ENCODE measurements around the gene INTS6. TPM values are rescaled to one million over a fixed set of nuclear protein-coding genes. Genes with fewer than 3 reads are reported as not detected.

INTS6 gene
- total RNA-seq, 1 experiment from 2014 or later, result 45.5 TPM

DNA sequence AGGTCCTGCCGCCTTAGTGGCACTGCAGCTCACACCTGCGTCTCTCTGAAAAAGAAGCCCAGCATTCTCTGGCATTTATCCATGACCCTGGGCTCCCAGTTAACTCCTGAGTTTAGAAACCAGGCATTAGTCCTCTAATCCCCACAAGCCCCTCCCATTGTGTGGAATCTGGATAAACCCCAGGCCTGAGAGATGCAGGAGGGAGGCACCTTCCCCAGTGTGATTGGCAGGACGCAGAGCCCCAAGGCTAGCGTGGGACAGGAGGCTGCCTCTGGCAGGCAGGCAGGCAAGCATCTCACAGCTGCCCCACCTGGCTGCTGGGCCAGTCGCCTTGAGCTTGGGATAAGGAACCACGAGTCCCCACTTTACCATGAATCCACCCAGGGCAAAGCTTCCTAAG is 124.3 kb downstream of the INTS6 start:
- no peaks in the 10 kb centered on the region for H3K36me3 ChIP-seq (ENCODE audit: low read depth)
- no peaks in the 10 kb centered on the region; the same call in 1 of the 2 replicates for H3K9me2 ChIP-seq (ENCODE audit: insufficient read depth)
- no peak overlapping the region for H2AFZ ChIP-seq
- POLR2A ChIA-PET (ENCODE audit: unreplicated experiment), result no interaction called here
- no peaks in the 10 kb centered on the region for H3K79me2 ChIP-seq (ENCODE audit: low read depth)
- intact Hi-C loops (cut with micrococcal nuclease; ENCODE audit: unreplicated experiment), result no loop called here
- no peaks in the 10 kb centered on the region for H3F3A ChIP-seq (ENCODE audit: insufficient read depth, low read depth)
- no peak for DNase-seq
- peaks cover 3% of the 10 kb centered on the region for H3K27me3 ChIP-seq (ENCODE audit: insufficient read depth, low read depth)
- H4K20me1 ChIP-seq (ENCODE audit: insufficient read depth), result no peaks in the 10 kb centered on the region
- no peaks in the 10 kb centered on the region for H3K4me1 ChIP-seq (replicated peaks; ENCODE audit: insufficient read depth)
- TF ChIP-seq, protein P1, sequence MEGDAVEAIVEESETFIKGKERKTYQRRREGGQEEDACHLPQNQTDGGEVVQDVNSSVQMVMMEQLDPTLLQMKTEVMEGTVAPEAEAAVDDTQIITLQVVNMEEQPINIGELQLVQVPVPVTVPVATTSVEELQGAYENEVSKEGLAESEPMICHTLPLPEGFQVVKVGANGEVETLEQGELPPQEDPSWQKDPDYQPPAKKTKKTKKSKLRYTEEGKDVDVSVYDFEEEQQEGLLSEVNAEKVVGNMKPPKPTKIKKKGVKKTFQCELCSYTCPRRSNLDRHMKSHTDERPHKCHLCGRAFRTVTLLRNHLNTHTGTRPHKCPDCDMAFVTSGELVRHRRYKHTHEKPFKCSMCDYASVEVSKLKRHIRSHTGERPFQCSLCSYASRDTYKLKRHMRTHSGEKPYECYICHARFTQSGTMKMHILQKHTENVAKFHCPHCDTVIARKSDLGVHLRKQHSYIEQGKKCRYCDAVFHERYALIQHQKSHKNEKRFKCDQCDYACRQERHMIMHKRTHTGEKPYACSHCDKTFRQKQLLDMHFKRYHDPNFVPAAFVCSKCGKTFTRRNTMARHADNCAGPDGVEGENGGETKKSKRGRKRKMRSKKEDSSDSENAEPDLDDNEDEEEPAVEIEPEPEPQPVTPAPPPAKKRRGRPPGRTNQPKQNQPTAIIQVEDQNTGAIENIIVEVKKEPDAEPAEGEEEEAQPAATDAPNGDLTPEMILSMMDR (conservative IDR thresholded peaks at IDR 0.05), result no peak
- TF ChIP-seq EZH2 (IDR thresholded peaks at IDR 0.05; ENCODE audit: low read depth), result no peak
- no TSS peak for BruUV-seq (replicated peaks)
- H3K4me3 ChIP-seq, result no peak overlapping the region
- no peak overlapping the region for H3K4me2 ChIP-seq
- H3K27ac ChIP-seq, result no peak overlapping the region
- H3K9me3 ChIP-seq (ENCODE audit: insufficient read depth, low read depth), result no peaks in the 10 kb centered on the region
- CTCF ChIA-PET, result no interaction called here

DNA sequence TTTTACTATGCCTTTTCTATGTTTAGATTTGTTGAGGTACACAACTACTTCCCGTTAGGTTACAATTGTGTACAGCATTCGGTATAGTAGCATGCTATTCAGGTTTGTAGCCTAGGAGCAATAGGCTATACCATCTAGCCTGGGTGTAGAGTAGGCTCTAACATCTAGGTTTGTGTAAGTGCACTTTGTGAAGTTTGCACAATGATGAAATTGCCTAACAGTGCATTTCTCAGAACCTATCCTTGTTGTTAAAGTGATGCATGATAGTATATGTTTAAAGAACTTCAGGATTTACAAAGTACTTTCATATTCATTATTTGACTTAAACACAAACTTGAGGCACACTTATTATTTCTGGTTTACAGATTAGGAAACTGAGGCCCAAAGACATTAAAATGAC is 124.9 kb downstream of the INTS6 start:
- ChIA-PET POLR2A (ENCODE audit: unreplicated experiment) (no interaction called here), CTCF (no interaction called here)
- Histone ChIP-seq H3K4me1 (replicated peaks; ENCODE audit: insufficient read depth) (no peaks in the 10 kb centered on the region), H3K27ac (no peak overlapping the region), H3F3A (ENCODE audit: insufficient read depth, low read depth) (no peaks in the 10 kb centered on the region), H3K79me2 (ENCODE audit: low read depth) (no peaks in the 10 kb centered on the region), H3K36me3 (ENCODE audit: low read depth) (no peaks in the 10 kb centered on the region), H3K9me3 (ENCODE audit: insufficient read depth, low read depth) (no peaks in the 10 kb centered on the region), H3K27me3 (ENCODE audit: insufficient read depth, low read depth) (peaks cover 3% of the 10 kb centered on the region), H3K4me3 (no peak overlapping the region), H2AFZ (no peak overlapping the region), H4K20me1 (ENCODE audit: insufficient read depth) (no peaks in the 10 kb centered on the region), H3K4me2 (no peak overlapping the region), H3K9me2 (ENCODE audit: insufficient read depth) (no peaks in the 10 kb centered on the region; the same call in 1 of the 2 replicates)
- no peak for DNase-seq
- TF ChIP-seq, protein P1 (conservative IDR thresholded peaks at IDR 0.05), result no peak
- no peak for TF ChIP-seq EZH2 (IDR thresholded peaks at IDR 0.05; ENCODE audit: low read depth)
- intact Hi-C loops (cut with micrococcal nuclease; ENCODE audit: unreplicated experiment), result no loop called here
- no TSS peak for BruUV-seq (replicated peaks)

DNA sequence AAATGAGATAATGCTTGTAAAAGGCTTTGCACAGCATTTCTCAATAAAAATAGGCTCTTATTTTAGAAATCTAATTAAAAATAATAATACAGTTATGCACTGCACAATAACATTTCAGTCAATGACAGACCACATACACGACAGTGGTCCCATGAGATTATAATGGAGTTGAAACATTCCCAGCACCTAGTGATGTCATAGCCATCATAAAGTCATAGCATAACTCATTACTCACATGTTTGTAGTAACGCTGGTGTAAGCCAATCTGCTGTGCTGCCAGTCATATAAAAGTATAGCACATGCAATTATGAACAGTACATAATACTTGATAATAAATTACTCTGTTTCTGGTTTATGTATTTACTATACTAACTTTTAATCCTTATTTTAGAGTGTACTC is 126.1 kb downstream of the INTS6 start:
- no peak overlapping the region for H3K4me3 ChIP-seq
- H3K27ac ChIP-seq, result no peak overlapping the region
- no peaks in the 10 kb centered on the region for H3F3A ChIP-seq (ENCODE audit: insufficient read depth, low read depth)
- H3K9me2 ChIP-seq (ENCODE audit: insufficient read depth), result no peaks in the 10 kb centered on the region; the same call in 1 of the 2 replicates
- H3K9me3 ChIP-seq (ENCODE audit: insufficient read depth, low read depth), result no peaks in the 10 kb centered on the region
- BruUV-seq (replicated peaks), result no TSS peak
- no peaks in the 10 kb centered on the region for H3K36me3 ChIP-seq (ENCODE audit: low read depth)
- H3K4me2 ChIP-seq, result no peak overlapping the region
- intact Hi-C loops (cut with micrococcal nuclease; ENCODE audit: unreplicated experiment), result no loop called here
- peaks cover 3% of the 10 kb centered on the region for H3K27me3 ChIP-seq (ENCODE audit: insufficient read depth, low read depth)
- no peaks in the 10 kb centered on the region for H3K4me1 ChIP-seq (replicated peaks; ENCODE audit: insufficient read depth)
- H3K79me2 ChIP-seq (ENCODE audit: low read depth), result no peaks in the 10 kb centered on the region
- ChIA-PET CTCF (no interaction called here), POLR2A (ENCODE audit: unreplicated experiment) (no interaction called here)
- no peaks in the 10 kb centered on the region for H4K20me1 ChIP-seq (ENCODE audit: insufficient read depth)
- no peak for TF ChIP-seq EZH2 (IDR thresholded peaks at IDR 0.05; ENCODE audit: low read depth)
- TF ChIP-seq, protein P1 (conservative IDR thresholded peaks at IDR 0.05), result no peak
- no peak for DNase-seq
- H2AFZ ChIP-seq, result no peak overlapping the region
